ENCODE data around the gene FADS6. TPM values are rescaled to one million over a fixed set of nuclear protein-coding genes. Genes with fewer than 3 reads are reported as not detected.
A peak's percentile ranks its signal among the peaks of the same experiment; 100 is the strongest.

The FADS6 gene
- total RNA-seq, 4 donors from 2014 or later, result not detected

DNA sequence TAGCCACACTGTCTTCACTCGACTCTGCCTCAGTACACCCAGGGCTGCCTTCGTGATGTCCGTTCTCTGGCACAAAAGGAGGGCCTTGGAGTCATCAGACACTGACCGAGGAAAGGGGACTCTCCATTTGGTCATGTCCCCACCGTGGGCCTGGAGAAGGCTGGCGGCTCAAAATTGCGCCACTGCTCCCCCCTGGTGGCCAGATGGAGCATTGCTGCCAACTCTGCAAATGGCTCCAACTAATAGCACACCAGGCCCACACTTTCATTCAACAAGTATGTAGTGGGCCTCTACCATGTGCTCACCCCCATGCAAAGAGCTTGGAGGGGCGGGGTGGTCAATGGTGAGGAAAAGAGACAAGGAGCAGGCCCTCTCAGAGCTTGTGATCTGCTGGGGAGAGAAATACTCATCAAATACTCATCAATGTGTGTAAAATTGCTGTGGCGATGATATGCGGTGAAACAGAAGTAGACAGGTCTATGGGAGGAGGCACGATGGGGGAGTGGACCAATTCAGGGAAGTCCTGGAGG is 28.5 kb downstream of the FADS6 start:
- ATAC-seq (ENCODE audit: low FRiP score) (peak; percentile 39), DNase-seq (ENCODE audit: low spot score) (peak; percentile 78)
- TF ChIP-seq, protein P1, sequence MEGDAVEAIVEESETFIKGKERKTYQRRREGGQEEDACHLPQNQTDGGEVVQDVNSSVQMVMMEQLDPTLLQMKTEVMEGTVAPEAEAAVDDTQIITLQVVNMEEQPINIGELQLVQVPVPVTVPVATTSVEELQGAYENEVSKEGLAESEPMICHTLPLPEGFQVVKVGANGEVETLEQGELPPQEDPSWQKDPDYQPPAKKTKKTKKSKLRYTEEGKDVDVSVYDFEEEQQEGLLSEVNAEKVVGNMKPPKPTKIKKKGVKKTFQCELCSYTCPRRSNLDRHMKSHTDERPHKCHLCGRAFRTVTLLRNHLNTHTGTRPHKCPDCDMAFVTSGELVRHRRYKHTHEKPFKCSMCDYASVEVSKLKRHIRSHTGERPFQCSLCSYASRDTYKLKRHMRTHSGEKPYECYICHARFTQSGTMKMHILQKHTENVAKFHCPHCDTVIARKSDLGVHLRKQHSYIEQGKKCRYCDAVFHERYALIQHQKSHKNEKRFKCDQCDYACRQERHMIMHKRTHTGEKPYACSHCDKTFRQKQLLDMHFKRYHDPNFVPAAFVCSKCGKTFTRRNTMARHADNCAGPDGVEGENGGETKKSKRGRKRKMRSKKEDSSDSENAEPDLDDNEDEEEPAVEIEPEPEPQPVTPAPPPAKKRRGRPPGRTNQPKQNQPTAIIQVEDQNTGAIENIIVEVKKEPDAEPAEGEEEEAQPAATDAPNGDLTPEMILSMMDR (IDR thresholded peaks at IDR 0.05), result peak in 2 of 3 donors; percentile 73 to 80

DNA sequence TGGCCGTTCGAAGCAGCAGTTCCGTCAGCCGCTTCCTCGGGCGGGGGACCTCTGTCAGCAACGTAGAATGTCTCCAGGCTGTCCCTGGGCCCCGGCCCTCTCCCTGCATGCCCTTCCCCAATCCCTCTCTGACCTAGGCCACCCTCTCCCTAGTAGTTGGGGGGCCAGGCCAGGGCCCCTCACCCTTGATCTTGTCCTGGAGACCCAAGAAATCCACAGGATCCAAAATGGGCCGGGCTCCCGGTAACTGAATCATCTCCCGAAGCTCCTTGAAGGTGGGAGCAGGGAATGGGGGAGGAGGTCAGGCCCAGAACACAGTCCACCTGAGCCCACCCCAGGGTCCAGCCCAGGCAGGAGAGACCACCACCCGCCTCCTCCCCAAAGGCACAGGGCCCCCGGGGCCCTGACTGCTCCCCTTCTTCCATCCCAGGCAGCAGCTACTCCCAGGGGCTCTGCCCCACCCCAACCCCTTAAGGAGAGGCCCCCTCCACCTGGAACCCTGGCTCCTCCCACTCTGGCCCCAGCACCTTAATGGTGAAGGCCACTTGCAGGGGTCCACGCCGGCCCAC is 29.1 kb downstream of the FADS6 start:
- no peak for ATAC-seq (ENCODE audit: low FRiP score)
- no peak for DNase-seq (ENCODE audit: low spot score)
- TF ChIP-seq, protein P1 (IDR thresholded peaks at IDR 0.05), result no peak

DNA sequence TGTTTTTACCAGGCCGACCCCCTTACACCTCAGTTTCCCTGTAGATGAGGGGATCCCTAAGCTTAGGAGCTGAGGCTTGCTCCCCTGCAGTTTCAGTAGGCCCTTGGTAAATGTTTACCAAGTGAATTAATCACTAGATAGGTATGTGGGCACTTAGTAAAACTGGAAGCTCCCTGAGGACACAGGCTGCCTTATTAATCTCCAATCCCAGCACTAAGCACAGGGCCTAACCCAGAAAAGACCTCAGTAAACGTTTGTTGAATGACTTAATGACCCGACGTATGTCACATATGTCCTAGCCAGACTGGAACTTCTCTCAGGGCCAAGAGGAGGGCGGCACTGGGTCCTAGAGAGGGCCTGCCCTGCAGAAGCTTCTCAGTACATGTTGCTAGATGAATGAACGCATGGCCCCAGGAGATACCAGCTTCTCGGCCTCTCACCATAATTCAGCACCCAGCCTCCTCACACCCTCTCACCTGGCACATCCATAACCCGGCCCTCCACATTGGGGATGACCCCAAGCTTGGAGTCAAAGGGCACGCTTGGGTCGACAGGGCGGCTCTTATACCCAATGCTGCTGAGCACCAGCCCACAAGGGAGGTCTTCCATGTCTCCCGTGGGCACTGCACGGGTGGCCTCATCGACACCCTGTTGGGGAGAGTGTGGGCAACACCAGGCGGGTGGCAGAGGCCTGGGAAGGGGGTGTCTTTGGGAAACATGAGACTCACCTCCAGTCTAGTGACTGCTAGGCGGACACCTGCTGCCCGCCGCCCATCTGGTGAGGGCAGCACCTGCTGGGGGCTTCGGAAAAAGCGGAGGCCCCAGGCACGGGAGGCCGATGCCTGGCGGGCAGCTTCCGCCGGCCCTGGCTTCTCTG is 29.8 kb downstream of the FADS6 start:
- no peak for ATAC-seq (ENCODE audit: low FRiP score)
- TF ChIP-seq, protein P1 (IDR thresholded peaks at IDR 0.05), result no peak
- DNase-seq (ENCODE audit: low spot score), result no peak

DNA sequence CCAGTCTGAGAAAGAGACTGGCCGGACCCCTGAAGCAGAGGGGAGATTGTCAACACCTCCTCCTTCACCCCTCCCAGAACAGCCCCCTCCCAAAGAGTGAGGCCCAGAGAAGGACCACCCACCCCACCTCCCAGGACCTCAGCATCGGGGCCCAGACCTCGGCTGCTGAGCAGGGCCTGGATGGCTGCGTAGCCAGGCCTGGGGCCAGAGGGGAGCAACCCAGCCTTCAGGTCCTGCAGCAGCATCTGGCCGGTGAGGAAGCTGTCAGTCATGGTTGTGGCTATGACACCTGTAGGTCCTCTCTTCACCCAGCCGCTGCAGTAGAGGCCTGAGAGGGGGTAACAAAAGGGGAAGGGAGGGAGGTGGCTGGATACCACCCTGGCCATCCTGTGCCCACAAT is 30.5 kb downstream of the FADS6 start:
- TF ChIP-seq, protein P1 (IDR thresholded peaks at IDR 0.05), result no peak
- ATAC-seq (ENCODE audit: low FRiP score) (no peak), DNase-seq (ENCODE audit: low spot score) (no peak)

DNA sequence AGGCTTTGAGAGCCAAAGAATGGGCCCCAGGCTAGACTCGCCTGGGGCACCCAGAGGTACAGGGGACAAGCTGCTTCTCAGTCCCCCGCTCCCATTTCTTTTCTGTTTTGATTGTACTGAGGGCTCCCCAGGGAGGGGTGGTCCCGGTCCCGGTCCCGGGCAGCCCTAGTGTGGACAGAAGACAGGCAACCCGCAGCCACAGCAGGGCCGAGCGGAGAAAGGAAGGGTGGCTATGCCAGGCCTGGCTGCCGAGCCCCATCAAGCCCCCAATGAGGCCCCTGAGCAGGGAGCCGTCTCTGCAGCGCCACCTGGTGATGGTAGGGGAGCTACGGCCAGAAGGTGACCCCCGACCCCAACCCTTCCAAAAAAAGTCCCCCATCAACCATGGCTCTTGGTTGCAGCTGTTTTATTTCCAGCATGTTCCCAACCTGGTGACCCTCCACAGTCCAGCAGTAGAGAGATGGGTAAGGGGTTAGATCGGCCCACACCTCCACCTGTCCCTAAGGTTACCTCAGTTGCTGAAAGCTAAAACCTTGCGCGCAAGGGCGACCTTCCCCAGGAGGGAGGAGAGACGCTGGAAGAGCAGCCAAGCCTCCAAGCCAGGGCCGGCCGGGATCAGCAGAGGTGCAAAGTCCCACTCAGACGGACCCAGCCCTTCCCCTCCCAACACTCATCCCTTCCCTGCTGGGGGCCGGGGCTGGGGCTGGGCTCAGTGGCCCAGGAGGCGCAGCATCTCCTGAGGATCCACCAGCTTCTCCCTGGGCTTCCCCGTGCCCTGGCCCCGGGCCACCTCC is 31.1 kb downstream of the FADS6 start:
- DNase-seq (ENCODE audit: low spot score), result peak; percentile 48
- TF ChIP-seq, protein P1 (IDR thresholded peaks at IDR 0.05), result peak in 1 of 3 donors; percentile 10
- ATAC-seq (ENCODE audit: low FRiP score), result no peak

DNA sequence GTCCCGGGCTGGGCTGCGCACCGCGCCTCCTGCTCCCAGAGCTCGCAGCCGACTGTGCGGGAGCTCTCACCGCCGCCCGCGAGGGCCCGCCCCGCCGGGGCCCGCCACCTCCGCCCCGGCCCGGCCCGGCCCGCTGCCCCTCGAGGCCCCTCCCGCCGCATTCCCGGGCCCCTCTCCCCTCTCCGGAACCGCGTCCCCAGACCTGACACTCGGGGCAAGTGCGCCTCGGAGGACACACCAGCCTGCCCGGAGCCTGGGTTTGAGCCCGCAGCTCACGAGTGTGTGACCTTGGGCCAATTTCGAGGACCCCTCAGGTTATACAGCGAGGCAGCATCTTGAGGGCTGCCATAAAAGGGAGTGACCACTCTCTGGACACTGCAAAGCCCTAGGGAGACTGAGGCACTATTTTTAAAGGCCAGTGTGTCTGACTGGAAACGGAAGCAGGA is 31.7 kb downstream of the FADS6 start:
- DNase-seq (ENCODE audit: low spot score), result no peak
- TF ChIP-seq, protein P1 (IDR thresholded peaks at IDR 0.05), result no peak
- no peak for ATAC-seq (ENCODE audit: low FRiP score)

Measured in omental fat pad (tissue), 4 donors.